HEK293T (cell line): Measurements from ENCODE around the gene FUCA2.
A peak's percentile ranks its signal among the peaks of the same experiment; 100 is the strongest.
"Not testable (repeated sequence)": the region's sequence is repeated elsewhere in the genome, so short reads cannot be mapped to it uniquely, and the experiment has no call there.

ENCODE experiments used
- CTCF ChIA-PET: fragments of 350-600 bp; formaldehyde crosslinking; extraction: SDS; loops from one replicate; lab custom pipeline; 2021; ENCODE audit warnings: antibody characterized with exemption, inconsistent platforms; lab: Yijun Ruan, JAX
- POLR2A ChIA-PET: fragments of 350-600 bp; formaldehyde crosslinking; extraction: SDS; loops from one replicate; lab custom pipeline; 2020; ENCODE audit warnings: antibody characterized with exemption, inconsistent platforms; lab: Yijun Ruan, JAX
- DNase-seq: peaks from one replicate; pipeline ENCODE4 v3.0.0; 2012; ENCODE audit warnings: mixed read lengths; ENCODE audit errors: extremely low spot score
- ARNT ChIP-seq: fragments of 450-650 bp; IDR thresholded peaks from 2 replicates; pipeline ENCODE4 v1.6.1; 2017; ENCODE audit warnings: mild to moderate bottlenecking
- BHLHE40 ChIP-seq: fragments of 450-650 bp; IDR thresholded peaks from 2 replicates; pipeline ENCODE4 v1.6.1; 2016; ENCODE audit warnings: mild to moderate bottlenecking, moderate library complexity, borderline replicate concordance
- CTBP1 ChIP-seq: fragments of 450-650 bp; IDR thresholded peaks from 2 replicates; pipeline ENCODE4 v1.6.1; 2016; ENCODE audit warnings: borderline replicate concordance
- ELF4 ChIP-seq: fragments of 450-650 bp; IDR thresholded peaks from 2 replicates; pipeline ENCODE4 v1.6.1; 2017; ENCODE audit warnings: antibody characterized with exemption
- FOXA1 ChIP-seq: fragments of 450-650 bp; IDR thresholded peaks from 2 replicates; pipeline ENCODE4 v1.6.1; 2016; ENCODE audit warnings: mild to moderate bottlenecking
- FOXK2 ChIP-seq: fragments of 450-650 bp; IDR thresholded peaks from 2 replicates; pipeline ENCODE4 v1.6.1; 2016; ENCODE audit warnings: mild to moderate bottlenecking
- FOXM1 ChIP-seq: fragments of 450-650 bp; IDR thresholded peaks from 2 replicates; pipeline ENCODE4 v1.6.1; 2017; ENCODE audit warnings: mild to moderate bottlenecking, borderline replicate concordance
- HDGF ChIP-seq: fragments of 450-650 bp; IDR thresholded peaks from 2 replicates; pipeline ENCODE4 v1.6.1; 2017; ENCODE audit warnings: antibody characterized with exemption, borderline replicate concordance
- L3MBTL2 ChIP-seq: fragments of 450-650 bp; conservative IDR thresholded peaks from 2 replicates; pipeline ENCODE4 v1.6.1; 2016; ENCODE audit warnings: mild to moderate bottlenecking
- LEF1 ChIP-seq: fragments of 450-650 bp; IDR thresholded peaks from 2 replicates; pipeline ENCODE4 v1.6.1; 2017; ENCODE audit warnings: mild to moderate bottlenecking, borderline replicate concordance
- NFRKB ChIP-seq: fragments of 450-650 bp; IDR thresholded peaks from 2 replicates; pipeline ENCODE4 v1.6.1; 2016; ENCODE audit warnings: mild to moderate bottlenecking, moderate library complexity
- SP1 ChIP-seq: fragments of 450-650 bp; IDR thresholded peaks from 2 replicates; pipeline ENCODE4 v1.6.1; 2017
- SUZ12 ChIP-seq: fragments of 450-650 bp; IDR thresholded peaks from 2 replicates; pipeline ENCODE4 v1.6.1; 2016; ENCODE audit warnings: mild to moderate bottlenecking
- TARDBP ChIP-seq: fragments of 450-650 bp; IDR thresholded peaks from 2 replicates; pipeline ENCODE4 v1.6.1; 2016
- ZNF384 ChIP-seq: fragments of 450-650 bp; IDR thresholded peaks from 2 replicates; pipeline ENCODE4 v1.6.1; 2016
- TF ChIP-seq, protein P1 (sequence below): fragments of 450-650 bp; IDR thresholded peaks from 2 replicates; pipeline ENCODE4 v1.6.1; 2016

The FUCA2 gene

GRCh38 chr6:143516690-143517446 is 5.3 kb upstream of the FUCA2 start:
- ChIA-PET POLR2A (interaction anchor here (1.0 kb wide), 1 partner anchor 66 kb away, joined by 3 read pairs; the partner anchor contains the start of genes ADAT2 and PEX3), CTCF (no interaction called here)
- no peak for DNase-seq
- TF ChIP-seq ARNT (no peak), ZNF384 (no peak), FOXK2 (no peak), BHLHE40 (no peak)

- DNase-seq = no peak
- ChIA-PET POLR2A (interaction anchor here (1.0 kb wide), 1 partner anchor 65 kb away, joined by 3 read pairs; the partner anchor contains the start of genes ADAT2 and PEX3), CTCF (no interaction called here)
- TF ChIP-seq CTBP1 = no peak
- TF ChIP-seq SUZ12 = no peak
- TF ChIP-seq ZNF384 = no peak
- no peak for TF ChIP-seq ARNT
- TF ChIP-seq L3MBTL2 = no peak
- TF ChIP-seq, protein P1, sequence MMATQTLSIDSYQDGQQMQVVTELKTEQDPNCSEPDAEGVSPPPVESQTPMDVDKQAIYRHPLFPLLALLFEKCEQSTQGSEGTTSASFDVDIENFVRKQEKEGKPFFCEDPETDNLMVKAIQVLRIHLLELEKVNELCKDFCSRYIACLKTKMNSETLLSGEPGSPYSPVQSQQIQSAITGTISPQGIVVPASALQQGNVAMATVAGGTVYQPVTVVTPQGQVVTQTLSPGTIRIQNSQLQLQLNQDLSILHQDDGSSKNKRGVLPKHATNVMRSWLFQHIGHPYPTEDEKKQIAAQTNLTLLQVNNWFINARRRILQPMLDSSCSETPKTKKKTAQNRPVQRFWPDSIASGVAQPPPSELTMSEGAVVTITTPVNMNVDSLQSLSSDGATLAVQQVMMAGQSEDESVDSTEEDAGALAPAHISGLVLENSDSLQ = no peak
- TF ChIP-seq SP1 = no peak
- TF ChIP-seq FOXK2 = no peak
- no peak for TF ChIP-seq NFRKB
- TF ChIP-seq LEF1 = no peak
- no peak for TF ChIP-seq TARDBP
These were observed 4.3 kb upstream of the FUCA2 start for GRCh38 chr6:143515766-143516355.

DNA sequence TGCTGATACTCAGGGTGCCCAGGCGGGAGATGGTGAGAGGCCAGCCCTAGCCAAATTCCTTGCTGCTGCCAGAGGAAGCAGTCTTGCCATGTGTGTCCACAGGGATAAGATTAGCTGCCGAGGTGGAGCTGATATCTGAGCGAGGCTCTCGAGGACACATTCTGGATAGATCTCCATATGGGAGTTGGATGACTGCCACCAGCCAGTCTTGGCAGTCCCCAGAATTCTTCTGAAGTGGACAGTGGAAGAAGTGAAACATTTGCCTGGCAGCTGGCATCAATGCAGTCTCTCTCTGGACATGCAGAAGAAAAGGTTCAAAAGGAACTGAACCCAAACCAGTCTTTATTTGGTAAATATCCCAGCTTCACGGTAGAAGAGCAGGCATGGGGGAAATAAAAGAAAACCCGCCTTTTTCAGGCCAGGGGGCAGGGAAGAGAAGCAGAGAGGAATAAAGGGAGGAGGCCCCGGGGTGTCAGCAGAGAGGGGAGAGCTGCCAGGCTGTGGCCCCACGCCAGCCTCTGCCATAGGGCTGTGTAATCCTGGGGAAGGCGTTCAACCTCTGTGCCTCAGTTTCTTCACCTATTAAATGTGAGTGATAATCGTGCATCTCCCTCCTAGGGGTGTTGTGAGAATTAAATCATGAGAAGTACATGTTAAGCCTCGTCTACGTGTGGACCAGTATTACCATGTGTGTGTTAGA is 3.7 kb upstream of the FUCA2 start:
- CTCF ChIA-PET = no interaction called here
- POLR2A ChIA-PET = interaction anchor here (0.9 kb wide), 1 partner anchor 328 kb away, joined by 3 read pairs; the partner anchor contains the start of gene LTV1
- TF ChIP-seq, protein P1 = no peak
- TF ChIP-seq LEF1 (no peak), L3MBTL2 (no peak), FOXM1 (no peak), FOXA1 (no peak), TARDBP (no peak), SP1 (no peak), SUZ12 (no peak), HDGF (no peak), FOXK2 (no peak), ZNF384 (no peak), ELF4 (no peak), CTBP1 (no peak), ARNT (no peak), NFRKB (no peak)
- no peak for DNase-seq

- DNase-seq = peak; percentile 65
- POLR2A ChIA-PET = no interaction called here
- TF ChIP-seq NFRKB = no peak
- TF ChIP-seq ZNF384 = no peak
- no peak for TF ChIP-seq LEF1
- no peak for TF ChIP-seq FOXA1
- TF ChIP-seq, protein P1 = no peak
- CTCF ChIA-PET = interaction anchor here (0.7 to 2.6 kb wide), 4 partner anchors 22 to 500 kb away, joined by 3 to 16 read pairs (median 4); no protein-coding TSS in a partner anchor
These were observed 1.9 kb upstream of the FUCA2 start for GRCh38 chr6:143513410-143513809.

DNA sequence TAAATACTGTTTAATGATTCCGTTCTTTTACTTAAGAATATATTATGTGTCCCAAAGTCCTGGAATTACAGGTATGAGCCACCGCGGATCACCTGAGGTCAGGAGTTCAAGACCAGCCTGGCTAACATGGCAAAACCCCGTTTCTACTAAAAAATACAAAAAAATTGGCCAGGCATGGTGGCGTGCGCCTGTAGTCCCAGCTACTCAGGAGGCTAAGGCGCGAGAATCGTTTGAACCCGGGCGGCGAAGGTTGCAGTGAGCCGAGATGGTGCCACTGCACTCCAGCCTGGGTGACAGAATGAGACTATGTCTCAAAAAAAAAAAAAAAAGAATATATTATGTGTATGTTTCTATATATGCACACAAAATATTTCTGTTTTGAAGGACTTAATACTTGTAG is 1.2 kb downstream of the FUCA2 start:
- CTCF ChIA-PET, DNase-seq: not testable (repeated sequence)
- POLR2A ChIA-PET = interaction anchor here (0.6 to 1.0 kb wide), 2 partner anchors 9 to 45 kb away, joined by 3 read pairs; no protein-coding TSS in a partner anchor

- ChIA-PET CTCF (no interaction called here), POLR2A (interaction anchor here (1.3 kb wide), 1 partner anchor 57 kb away, joined by 5 read pairs; the partner anchor contains the start of genes ADAT2 and PEX3)
- no peak for DNase-seq
- TF ChIP-seq CTBP1 = no peak
These were observed 4.0 kb downstream of the FUCA2 start for GRCh38 chr6:143507358-143508145.
